NCI-H82 treated with DMSO at 0.1 percent for 48 hours (cell line): ENCODE data around the gene ALKBH7.
"Not testable (repeated sequence)": the region's sequence is repeated elsewhere in the genome, so short reads cannot be mapped to it uniquely, and the experiment has no call there.

ENCODE experiments used
- DNase-seq: peaks from one replicate; lab custom pipeline; 2025; ENCODE audit not compliant: unreplicated experiment; lab: John Stamatoyannopoulos, UW

Gene ALKBH7

GRCh38 chr19:6396305-6396704 is 23.7 kb downstream of the ALKBH7 start:
- DNase-seq, result no peak

GRCh38 chr19:6400062-6400944 is 27.7 kb downstream of the ALKBH7 start:
- not testable (repeated sequence) for DNase-seq

GRCh38 chr19:6402058-6402457 is 29.5 kb downstream of the ALKBH7 start:
- DNase-seq, result no peak

- DNase-seq, result no peak
Measured at GRCh38 chr19:6402837-6403608, 30.4 kb downstream of the ALKBH7 start.

- DNase-seq, result no peak
Measured at GRCh38 chr19:6406401-6406800, 33.8 kb downstream of the ALKBH7 start.

GRCh38 chr19:6409346-6409745 is 36.8 kb downstream of the ALKBH7 start:
- DNase-seq, result no peak

GRCh38 chr19:6412061-6412446 is 39.5 kb downstream of the ALKBH7 start:
- DNase-seq, result no peak

- DNase-seq, result no peak
Measured at GRCh38 chr19:6412447-6413091, 40.0 kb downstream of the ALKBH7 start.

- DNase-seq, result no peak
Measured at GRCh38 chr19:6413291-6413690, 40.7 kb downstream of the ALKBH7 start.

GRCh38 chr19:6413721-6414643 is 41.4 kb downstream of the ALKBH7 start:
- DNase-seq, result no peak

GRCh38 chr19:6414793-6415590 is 42.4 kb downstream of the ALKBH7 start:
- no peak for DNase-seq

GRCh38 chr19:6415591-6416190 is 43.1 kb downstream of the ALKBH7 start:
- DNase-seq, result no peak

GRCh38 chr19:6416658-6417405 is 44.2 kb downstream of the ALKBH7 start:
- no peak for DNase-seq

GRCh38 chr19:6417713-6418561 is 45.3 kb downstream of the ALKBH7 start:
- no peak for DNase-seq

GRCh38 chr19:6418562-6418932 is 46.0 kb downstream of the ALKBH7 start:
- DNase-seq, result no peak

GRCh38 chr19:6421075-6422014 is 48.8 kb downstream of the ALKBH7 start:
- no peak for DNase-seq
